DND-41 (cell line): ENCODE measurements around the gene AKAP6.
"Not testable (repeated sequence)": the region's sequence is repeated elsewhere in the genome, so short reads cannot be mapped to it uniquely, and the experiment has no call there.

Experiments
- ATAC-seq: fragments of 200-7000 bp; cut with Tn5 transposase; 3 replicates; pipeline ENCODE4 v1.9.1; 2021; ENCODE audit warnings: low read depth; ENCODE audit not compliant: insufficient read depth
- DNase-seq: peaks from one replicate; pipeline ENCODE4 v3.0.0-alpha.2; 2020
- H2AFZ ChIP-seq: 2 replicates; pipeline ENCODE4 v1.6.0; 2012; ENCODE audit warnings: low read depth, low read length
- H3K27ac ChIP-seq: 2 replicates; pipeline ENCODE4 v1.5.1; 2012; ENCODE audit warnings: low read length, inconsistent platforms
- H3K27me3 ChIP-seq: fragments of 200-600 bp; sonication (generic); 2 replicates; pipeline ENCODE4 v1.6.0; 2012; ENCODE audit warnings: low read length, mild to moderate bottlenecking, inconsistent platforms; ENCODE audit not compliant: insufficient read depth, poor library complexity
- H3K36me3 ChIP-seq: 2 replicates; pipeline ENCODE4 v1.5.1; 2012; ENCODE audit warnings: low read length, inconsistent platforms; ENCODE audit not compliant: insufficient read depth
- H3K4me1 ChIP-seq: 2 replicates; pipeline ENCODE4 v1.5.1; 2012; ENCODE audit warnings: mild to moderate bottlenecking, low read length; ENCODE audit not compliant: insufficient read depth
- H3K4me2 ChIP-seq: 2 replicates; pipeline ENCODE4 v1.6.0; 2012; ENCODE audit warnings: mild to moderate bottlenecking, moderate library complexity, low read length, inconsistent platforms; ENCODE audit not compliant: insufficient read depth
- H3K4me3 ChIP-seq, 2 experiments: fragments of 200-600 bp in 1 of 2; shearing (Covaris generic) in 1 of 2; 2 replicates each; pipeline ENCODE4 v1.5.1; 2012 to 2016; ENCODE audit warnings: inconsistent platforms in 2 of 2, low read length in 2 of 2, mild to moderate bottlenecking in 2 of 2, low read depth in 1 of 2, moderate library complexity in 1 of 2
- H3K79me2 ChIP-seq: 2 replicates; pipeline ENCODE4 v1.6.0; 2012; ENCODE audit warnings: low read length, inconsistent platforms; ENCODE audit not compliant: insufficient read depth
- H3K9ac ChIP-seq: 2 replicates; pipeline ENCODE4 v1.6.0; 2012; ENCODE audit warnings: low read depth, mild to moderate bottlenecking, inconsistent platforms, low read length, moderate library complexity
- H3K9me3 ChIP-seq: 2 replicates; pipeline ENCODE4 v1.5.1; 2012; ENCODE audit warnings: low read length, moderate library complexity, mild to moderate bottlenecking, inconsistent platforms; ENCODE audit not compliant: insufficient read depth, severe bottlenecking
- H4K20me1 ChIP-seq: 2 replicates; pipeline ENCODE4 v1.6.0; 2012; ENCODE audit warnings: low read length; ENCODE audit not compliant: insufficient read depth
- EZH2 ChIP-seq: IDR thresholded peaks from 3 replicates; pipeline ENCODE4 v1.6.1; 2012; ENCODE audit warnings: borderline replicate concordance, low read depth, mild to moderate bottlenecking, moderate library complexity, low read length, inconsistent platforms; ENCODE audit not compliant: severe bottlenecking
- TF ChIP-seq, protein P1 (sequence below): IDR thresholded peaks from 2 replicates; pipeline ENCODE4 v1.5.1; 2012; ENCODE audit warnings: borderline replicate concordance, low read length, moderate library complexity, mild to moderate bottlenecking; ENCODE audit not compliant: poor library complexity, severe bottlenecking; ENCODE audit errors: extremely low read depth

Gene AKAP6

DNA sequence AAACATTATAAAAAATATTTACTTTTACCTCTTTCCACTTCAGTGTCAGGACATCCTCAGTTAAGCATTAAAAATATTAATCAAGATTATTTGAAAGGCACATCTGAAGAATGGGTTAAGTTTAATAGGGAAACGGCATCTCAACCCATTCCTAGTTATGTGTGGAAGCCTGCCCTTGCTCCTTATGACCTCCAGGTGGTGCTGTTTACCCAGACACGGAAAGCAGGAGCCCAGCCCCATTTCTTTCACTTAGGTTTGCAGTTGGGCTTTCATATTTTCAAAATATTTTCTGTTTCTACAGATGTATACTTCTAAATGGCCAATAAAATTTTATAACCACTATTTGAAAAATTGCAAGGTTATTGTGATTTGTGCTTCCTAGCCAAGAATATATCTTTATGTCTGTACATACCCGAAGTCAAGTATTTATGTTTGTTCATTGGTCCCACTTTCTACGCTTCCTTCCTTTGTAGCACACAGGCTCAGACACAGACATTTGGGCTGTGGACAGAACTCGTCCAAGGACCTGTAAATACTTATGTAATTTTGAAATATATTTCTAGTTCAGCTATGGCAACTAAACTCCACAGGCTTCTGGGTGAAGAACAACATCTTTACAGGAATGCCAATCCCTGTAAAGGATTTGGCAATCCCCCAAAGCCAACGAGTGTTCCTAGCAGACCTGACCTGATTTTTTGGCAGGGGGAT lies 247.1 kb downstream of the AKAP6 start:
- H3K9me3 ChIP-seq, result no peaks in the 10 kb centered on the region
- no peak overlapping the region for H3K4me3 ChIP-seq
- H3K9ac ChIP-seq, result no peak overlapping the region
- peaks cover 3% of the 10 kb centered on the region for H3K27me3 ChIP-seq
- DNase-seq (peak; percentile 42), ATAC-seq (peak; percentile 84)
- no peak overlapping the region for H3K27ac ChIP-seq
- H3K4me1 ChIP-seq, result no peaks in the 10 kb centered on the region
- no peak overlapping the region for H2AFZ ChIP-seq
- H3K79me2 ChIP-seq, result no peaks in the 10 kb centered on the region
- H3K36me3 ChIP-seq, result no peaks in the 10 kb centered on the region
- TF ChIP-seq, protein P1, sequence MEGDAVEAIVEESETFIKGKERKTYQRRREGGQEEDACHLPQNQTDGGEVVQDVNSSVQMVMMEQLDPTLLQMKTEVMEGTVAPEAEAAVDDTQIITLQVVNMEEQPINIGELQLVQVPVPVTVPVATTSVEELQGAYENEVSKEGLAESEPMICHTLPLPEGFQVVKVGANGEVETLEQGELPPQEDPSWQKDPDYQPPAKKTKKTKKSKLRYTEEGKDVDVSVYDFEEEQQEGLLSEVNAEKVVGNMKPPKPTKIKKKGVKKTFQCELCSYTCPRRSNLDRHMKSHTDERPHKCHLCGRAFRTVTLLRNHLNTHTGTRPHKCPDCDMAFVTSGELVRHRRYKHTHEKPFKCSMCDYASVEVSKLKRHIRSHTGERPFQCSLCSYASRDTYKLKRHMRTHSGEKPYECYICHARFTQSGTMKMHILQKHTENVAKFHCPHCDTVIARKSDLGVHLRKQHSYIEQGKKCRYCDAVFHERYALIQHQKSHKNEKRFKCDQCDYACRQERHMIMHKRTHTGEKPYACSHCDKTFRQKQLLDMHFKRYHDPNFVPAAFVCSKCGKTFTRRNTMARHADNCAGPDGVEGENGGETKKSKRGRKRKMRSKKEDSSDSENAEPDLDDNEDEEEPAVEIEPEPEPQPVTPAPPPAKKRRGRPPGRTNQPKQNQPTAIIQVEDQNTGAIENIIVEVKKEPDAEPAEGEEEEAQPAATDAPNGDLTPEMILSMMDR, result peak; percentile 96
- no peak for TF ChIP-seq EZH2
- H3K4me2 ChIP-seq, result no peak overlapping the region
- H4K20me1 ChIP-seq, result no peaks in the 10 kb centered on the region

DNA sequence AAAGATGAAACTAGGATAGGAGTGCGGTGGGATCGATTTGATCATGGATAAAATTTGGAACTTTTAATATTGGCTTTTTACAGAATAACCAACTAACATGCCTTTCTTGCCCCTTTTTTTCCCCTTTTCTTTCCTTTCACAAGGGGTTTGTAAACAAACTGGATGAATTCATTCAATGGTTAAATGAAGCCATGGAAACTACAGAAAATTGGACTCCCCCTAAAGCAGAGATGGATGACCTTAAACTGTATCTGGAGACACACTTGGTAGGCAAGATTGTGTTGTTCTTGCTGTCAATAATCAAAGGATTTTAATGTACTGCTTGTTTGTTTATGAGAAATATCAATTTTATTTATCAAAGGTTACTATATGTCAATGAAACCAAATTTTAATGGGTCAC lies 247.9 kb downstream of the AKAP6 start:
- no peak for ATAC-seq
- Histone ChIP-seq H3K9ac (no peak overlapping the region), H3K36me3 (no peaks in the 10 kb centered on the region), H3K4me1 (no peaks in the 10 kb centered on the region), H3K27ac (no peak overlapping the region), H3K79me2 (no peaks in the 10 kb centered on the region), H3K4me3 (no peak overlapping the region), H3K27me3 (peaks cover 3% of the 10 kb centered on the region), H3K9me3 (no peaks in the 10 kb centered on the region), H2AFZ (no peak overlapping the region), H3K4me2 (no peak overlapping the region), H4K20me1 (no peaks in the 10 kb centered on the region)
- TF ChIP-seq EZH2, result no peak
- TF ChIP-seq, protein P1, result no peak
- no peak for DNase-seq

DNA sequence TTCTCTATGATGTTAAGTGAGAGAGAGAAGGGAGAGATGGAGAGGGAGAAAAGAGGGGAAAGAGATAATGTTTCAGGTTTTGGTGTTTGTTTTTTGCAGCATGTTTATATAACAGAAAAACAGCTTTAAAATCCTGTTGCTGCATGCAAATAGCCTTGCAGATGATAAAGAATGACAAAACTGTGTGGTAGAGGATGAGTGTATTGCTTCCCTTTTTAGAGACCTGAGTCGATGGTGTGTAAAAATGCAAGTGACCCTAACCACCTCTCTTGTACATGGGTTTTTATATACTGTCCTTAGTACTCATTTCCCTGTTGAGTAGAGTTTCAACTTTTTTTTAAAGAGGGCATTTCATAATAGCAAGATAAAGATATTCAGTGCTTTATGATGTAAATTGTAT lies 249.1 kb downstream of the AKAP6 start:
- Histone ChIP-seq H3K27me3 (peaks cover 3% of the 10 kb centered on the region), H3K4me2 (no peak overlapping the region), H3K4me1 (no peaks in the 10 kb centered on the region), H4K20me1 (no peaks in the 10 kb centered on the region), H3K36me3 (no peaks in the 10 kb centered on the region), H3K4me3 (no peak overlapping the region), H2AFZ (no peak overlapping the region), H3K79me2 (no peaks in the 10 kb centered on the region), H3K27ac (no peak overlapping the region), H3K9ac (no peak overlapping the region), H3K9me3 (no peaks in the 10 kb centered on the region)
- ATAC-seq (no peak), DNase-seq (no peak)
- TF ChIP-seq, protein P1, result no peak
- no peak for TF ChIP-seq EZH2

DNA sequence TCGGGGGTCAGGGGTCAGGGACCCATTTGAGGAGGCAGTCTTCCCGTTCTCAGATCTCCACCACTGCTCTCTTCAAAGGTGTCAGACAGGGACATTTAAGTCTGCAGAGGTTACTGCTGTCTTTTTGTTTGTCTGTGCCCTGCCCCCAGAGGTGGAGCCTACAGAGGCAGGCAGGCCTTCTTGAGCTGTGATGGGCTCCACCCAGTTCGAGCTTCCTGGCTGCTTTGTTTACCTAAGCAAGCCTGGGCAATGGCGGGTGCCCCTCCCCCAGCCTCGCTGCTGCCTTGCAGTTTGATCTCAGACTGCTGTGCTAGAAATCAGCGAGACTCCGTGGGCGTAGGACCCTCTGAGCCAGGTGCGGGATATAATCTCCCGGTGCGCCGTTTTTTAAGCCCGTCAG lies 254.3 kb downstream of the AKAP6 start:
- not testable (repeated sequence) for ATAC-seq

More for the DNA sequence above, 254.3 kb downstream of the AKAP6 start:
- H3K79me2 ChIP-seq, H3K4me1 ChIP-seq, H3K9me3 ChIP-seq, H3K36me3 ChIP-seq, H3K9ac ChIP-seq, H2AFZ ChIP-seq, H3K27me3 ChIP-seq, H3K4me2 ChIP-seq, H4K20me1 ChIP-seq, H3K27ac ChIP-seq, DNase-seq, H3K4me3 ChIP-seq: not testable (repeated sequence)
